T47D (cell line): Measurements from ENCODE around the gene PTPN22.

Experiments used
- DNase-seq, 2 experiments: peaks; one replicate each; pipeline versions ENCODE4 v3.0.0 to v3.0.0-alpha.2; 2011 to 2012; ENCODE audit warnings: low read depth in 1 of 2, low spot score in 1 of 2
- JUND ChIP-seq: IDR thresholded peaks from 2 replicates; pipeline ENCODE4 v1.6.1; 2012; ENCODE audit warnings: low read depth
- in situ Hi-C: cut with HindIII; loops from 2 replicates; pipeline ENCODE4 v1.10.0; 2016; ENCODE audit warnings: low sequenced_read_pairs, low pct_unique_long_range_greater_than_20kb

The PTPN22 gene

GRCh38 chr1:113813218-113813617 lies 58.3 kb downstream of the PTPN22 start:
- TF ChIP-seq JUND, result no peak
- in situ Hi-C loops, result no loop called here
- DNase-seq, result no peak

GRCh38 chr1:113812661-113813135 lies 58.8 kb downstream of the PTPN22 start:
- no peak for TF ChIP-seq JUND
- in situ Hi-C loops, result no loop called here
- no peak for DNase-seq

- in situ Hi-C loops, result no loop called here
- TF ChIP-seq JUND, result no peak
- DNase-seq, result peak; percentile 78 to 99
Measured at GRCh38 chr1:113811888-113812660, 59.4 kb downstream of the PTPN22 start, which contains the start of gene RSBN1. TSS of gene RSBN1 (minus strand) at chr1:113812476. CDS start at chr1:113812412, 64 bp downstream.

- peak in 1 of 2 experiments; percentile 11 for DNase-seq
- in situ Hi-C loops, result no loop called here
- no peak for TF ChIP-seq JUND
Measured at GRCh38 chr1:113811156-113811887, 60.2 kb downstream of the PTPN22 start.

GRCh38 chr1:113809670-113810602 lies 61.6 kb downstream of the PTPN22 start:
- in situ Hi-C loops, result no loop called here
- TF ChIP-seq JUND, result no peak
- no peak for DNase-seq

- TF ChIP-seq JUND, result no peak
- in situ Hi-C loops, result no loop called here
- no peak for DNase-seq
Measured at GRCh38 chr1:113808450-113809195, 62.9 kb downstream of the PTPN22 start.

- TF ChIP-seq JUND, result no peak
- in situ Hi-C loops, result no loop called here
- DNase-seq, result no peak
Measured at GRCh38 chr1:113805639-113806038, 65.9 kb downstream of the PTPN22 start.

- in situ Hi-C loops, result no loop called here
- no peak for DNase-seq
- TF ChIP-seq JUND, result no peak
Measured at GRCh38 chr1:113805256-113805531, 66.3 kb downstream of the PTPN22 start.

GRCh38 chr1:113804421-113805255 lies 66.9 kb downstream of the PTPN22 start:
- no peak for TF ChIP-seq JUND
- in situ Hi-C loops, result no loop called here
- DNase-seq, result no peak

GRCh38 chr1:113802367-113803007 lies 69.0 kb downstream of the PTPN22 start:
- TF ChIP-seq JUND, result no peak
- DNase-seq, result no peak
- in situ Hi-C loops, result no loop called here

GRCh38 chr1:113800487-113800886 lies 71.0 kb downstream of the PTPN22 start:
- no peak for DNase-seq
- in situ Hi-C loops, result no loop called here
- no peak for TF ChIP-seq JUND
